GM18520 (cell line): Measurements from ENCODE around the gene LRRC8E.

Experiments used
- ATAC-seq: cut with Tn5 transposase; IDR thresholded peaks from one replicate; pipeline ENCODE4 v1.9.1; 2021; ENCODE audit not compliant: unreplicated experiment

The LRRC8E gene

GRCh38 chr19:7888145-7888825, at the start of gene LRRC8E:
TSS of gene LRRC8E (plus strand) at chr19:7888510. CDS start at chr19:7895604, 7,094 bp downstream.
- ATAC-seq, result no peak

DNA sequence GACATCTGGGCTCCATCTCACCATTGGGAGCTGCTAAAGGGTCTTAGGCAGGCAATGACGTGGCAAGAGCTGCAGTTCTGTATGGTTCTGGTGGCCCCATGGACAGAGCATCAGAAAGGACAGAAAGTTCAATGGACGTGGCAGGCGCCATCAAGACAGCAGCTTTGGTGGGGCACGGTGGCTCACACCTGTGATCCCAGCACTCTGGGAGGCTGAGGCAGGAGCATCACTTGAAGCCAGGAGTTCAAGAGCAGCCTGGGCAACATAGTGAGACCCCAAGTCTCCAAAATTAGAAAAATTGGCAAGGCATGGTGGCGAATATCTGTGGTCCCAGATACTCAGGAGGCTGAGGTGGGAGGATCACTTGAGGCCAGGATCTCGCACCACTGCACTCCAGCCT, 48.8 kb upstream of the LRRC8E start:
- no peak for ATAC-seq

DNA sequence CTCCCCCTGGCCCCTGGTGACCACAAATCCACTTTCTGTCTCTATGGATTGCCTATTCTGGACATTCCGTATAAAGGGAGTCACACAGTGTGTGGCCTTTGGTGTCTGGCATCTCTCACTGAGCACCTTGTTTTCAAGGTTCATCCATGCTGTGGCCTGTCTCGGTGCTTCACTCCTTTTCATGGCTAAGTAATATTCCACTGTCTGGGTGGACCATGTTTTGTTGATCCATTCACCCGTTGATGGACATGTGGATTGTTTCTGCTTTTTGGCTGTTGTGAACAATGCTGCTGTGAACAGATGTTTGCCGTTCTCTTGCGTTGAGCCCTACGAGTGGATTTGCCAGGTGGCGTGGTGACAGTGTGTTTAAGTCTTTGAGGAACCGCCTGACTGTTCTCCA, 47.7 kb upstream of the LRRC8E start:
- ATAC-seq, result no peak

DNA sequence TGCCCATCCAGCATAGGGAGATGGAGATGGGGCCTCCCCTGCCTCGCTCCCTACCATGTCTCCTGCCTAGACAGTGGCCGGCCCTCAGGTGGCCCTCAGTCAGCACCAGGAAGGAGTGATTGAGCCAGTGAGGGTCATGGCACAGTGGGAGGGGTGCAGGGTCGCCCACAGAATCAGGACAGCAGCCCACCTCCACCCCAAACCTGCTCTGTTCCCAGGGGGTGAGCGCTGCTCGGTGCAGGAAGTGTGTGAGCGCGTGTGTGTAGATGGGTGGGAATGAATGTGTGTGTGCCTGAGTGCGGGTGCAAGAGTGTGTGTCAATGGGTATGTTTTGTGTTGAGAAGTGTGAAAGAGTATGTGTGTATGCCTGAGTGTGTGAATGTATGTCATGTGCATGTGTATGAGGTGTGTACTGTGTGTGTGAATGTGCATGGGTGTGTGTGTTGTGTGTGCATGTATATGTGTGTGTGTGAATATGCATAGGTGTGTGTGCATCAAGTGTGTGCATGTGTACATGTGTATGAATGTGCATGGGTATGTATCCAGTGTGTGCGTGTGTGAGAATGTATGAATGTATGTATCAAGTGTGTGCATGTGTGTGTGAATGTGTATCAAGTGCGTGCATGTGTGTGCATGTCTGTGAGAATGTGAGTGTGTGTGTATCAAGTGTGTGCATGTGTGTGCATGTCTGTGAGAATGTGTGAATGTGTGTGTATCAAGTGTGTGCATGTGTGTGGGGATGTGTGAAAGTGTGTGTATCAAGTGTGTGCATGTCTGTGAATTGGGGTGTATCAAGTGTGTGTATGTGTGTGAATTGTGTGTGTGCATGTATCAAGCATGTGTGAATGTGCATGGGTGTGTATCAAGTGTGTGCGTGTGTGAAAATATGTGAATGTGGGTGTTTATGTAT, 46.3 kb upstream of the LRRC8E start:
- ATAC-seq, result no peak

DNA sequence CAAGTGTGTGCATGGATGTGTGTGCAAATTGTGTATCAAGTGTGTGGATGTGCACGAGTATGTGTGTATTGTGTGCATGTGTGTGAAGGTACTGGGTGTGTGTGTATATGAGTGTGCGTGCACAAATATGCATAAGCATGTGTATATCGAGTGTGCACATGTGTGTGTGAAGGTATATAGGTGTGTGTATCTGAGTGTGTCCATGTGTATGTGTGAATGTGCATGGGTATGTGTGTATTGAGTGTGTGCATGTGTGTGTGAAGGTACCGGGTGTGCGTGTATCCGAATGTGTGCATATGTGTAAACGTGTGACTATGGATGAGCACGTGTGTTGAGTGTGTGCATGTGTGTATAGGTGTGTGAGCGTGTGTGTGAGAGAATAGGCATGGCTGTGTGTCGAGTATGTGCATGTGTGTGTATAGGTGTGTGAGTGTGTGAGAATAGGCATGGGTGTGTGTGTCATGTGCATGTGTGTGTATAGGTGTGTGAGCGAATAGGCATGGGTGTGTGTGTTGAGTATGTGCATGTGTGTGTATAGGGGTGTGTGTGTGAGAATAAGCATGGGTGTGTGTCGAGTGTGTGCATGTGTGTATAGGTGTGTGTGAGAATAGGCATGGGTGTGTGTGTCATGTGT, 45.5 kb upstream of the LRRC8E start:
- no peak for ATAC-seq

DNA sequence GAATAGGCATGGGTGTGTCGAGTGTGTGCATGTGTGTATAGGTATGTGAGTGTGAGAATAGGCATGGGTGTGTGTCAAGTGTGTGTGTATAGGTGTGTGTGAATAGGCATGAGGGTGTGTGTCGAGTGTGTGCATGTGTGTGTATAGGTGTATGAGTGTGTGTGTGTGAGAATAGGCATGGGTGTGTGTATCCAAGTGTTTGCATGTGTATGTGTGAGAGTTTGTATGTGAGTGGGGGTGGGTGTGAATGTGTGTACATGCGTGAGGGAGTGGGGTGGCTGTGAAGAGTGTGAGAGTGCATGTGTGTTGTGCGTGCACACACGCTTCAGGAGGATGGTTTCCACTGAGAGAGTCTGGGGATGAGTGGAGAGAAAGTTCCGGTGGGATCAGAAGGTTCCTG, 44.8 kb upstream of the LRRC8E start:
- no peak for ATAC-seq

DNA sequence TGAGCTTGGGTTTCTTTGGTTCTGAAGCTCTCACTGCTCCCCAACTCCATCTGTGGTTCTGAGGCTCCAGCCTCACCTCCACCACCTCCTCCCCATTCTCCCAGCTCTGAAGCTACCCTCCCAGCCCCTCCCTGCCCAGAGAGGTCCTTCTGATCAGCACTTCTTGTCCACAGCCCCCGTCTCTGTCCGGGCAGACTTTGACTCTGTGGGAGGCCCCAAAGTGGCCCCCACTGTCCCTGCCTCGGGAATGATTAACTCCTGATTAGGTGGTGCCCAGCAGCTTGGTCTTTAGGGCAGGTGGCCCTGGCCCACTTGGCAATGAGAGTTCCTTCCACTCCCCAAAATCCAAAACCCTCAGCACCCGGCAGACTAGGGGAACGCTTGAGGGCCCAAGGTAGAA, 43.9 kb upstream of the LRRC8E start:
- ATAC-seq, result no peak

DNA sequence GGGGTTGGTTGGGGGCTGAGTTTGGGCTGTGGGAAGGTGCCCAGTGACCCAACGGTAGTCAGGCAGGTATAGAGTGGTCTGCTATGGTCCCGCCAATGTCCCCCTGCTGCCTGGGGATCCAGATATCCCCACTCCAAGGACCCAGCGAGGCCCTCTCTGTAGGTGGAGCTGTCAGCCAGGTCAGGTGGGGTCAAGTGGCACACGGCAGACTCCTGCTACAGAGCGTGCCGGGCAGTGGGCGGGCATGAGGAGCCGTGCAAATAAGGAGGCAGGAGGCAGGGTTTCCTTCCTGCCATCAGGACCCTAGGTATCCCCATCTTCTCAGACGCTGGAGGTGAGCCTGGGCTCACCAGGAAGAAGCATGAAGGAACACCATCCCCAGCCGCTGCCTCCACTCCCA, 43.4 kb upstream of the LRRC8E start:
- ATAC-seq, result no peak

DNA sequence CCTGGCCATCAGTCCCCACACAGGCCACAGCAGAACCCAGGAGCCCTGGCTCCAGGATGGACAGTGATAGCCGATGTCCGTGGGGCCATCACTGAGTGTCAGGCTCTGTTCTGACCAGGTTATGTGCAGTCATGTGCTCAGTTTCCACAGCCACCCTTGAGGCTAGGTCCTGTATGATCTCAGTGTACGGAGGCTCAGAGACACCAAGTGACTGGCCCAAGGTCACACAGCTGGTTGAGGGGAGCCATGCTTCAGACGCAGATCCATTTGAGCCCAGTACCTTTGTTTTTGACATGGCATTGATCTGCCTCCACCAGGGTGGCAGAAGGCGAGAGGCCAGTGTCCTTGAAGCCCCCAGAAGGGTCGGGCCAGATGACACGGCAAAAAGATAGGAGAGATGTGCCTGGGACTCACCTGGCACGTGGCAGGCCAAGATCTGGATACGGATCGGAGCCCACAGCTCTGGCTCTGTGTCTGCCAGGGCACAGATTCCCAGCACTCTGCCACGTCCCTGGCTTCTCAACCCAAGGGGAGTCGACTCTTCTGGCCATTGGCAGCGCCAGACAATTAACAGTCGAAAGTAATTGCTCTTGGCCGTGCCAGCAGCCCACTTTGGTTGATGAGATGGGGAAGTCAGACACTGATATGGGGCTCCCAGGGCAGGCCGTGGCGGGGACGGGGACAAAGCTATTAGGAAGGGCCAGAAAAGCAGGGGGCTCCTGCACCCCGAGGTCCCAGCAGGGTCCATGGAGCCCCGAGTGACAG, 42.7 kb upstream of the LRRC8E start:
- ATAC-seq, result no peak

GRCh38 chr19:7846155-7846646, 42.1 kb upstream of the LRRC8E start:
- ATAC-seq, result no peak

- no peak for ATAC-seq
These were observed 40.6 kb upstream of the LRRC8E start for GRCh38 chr19:7847664-7848063.

DNA sequence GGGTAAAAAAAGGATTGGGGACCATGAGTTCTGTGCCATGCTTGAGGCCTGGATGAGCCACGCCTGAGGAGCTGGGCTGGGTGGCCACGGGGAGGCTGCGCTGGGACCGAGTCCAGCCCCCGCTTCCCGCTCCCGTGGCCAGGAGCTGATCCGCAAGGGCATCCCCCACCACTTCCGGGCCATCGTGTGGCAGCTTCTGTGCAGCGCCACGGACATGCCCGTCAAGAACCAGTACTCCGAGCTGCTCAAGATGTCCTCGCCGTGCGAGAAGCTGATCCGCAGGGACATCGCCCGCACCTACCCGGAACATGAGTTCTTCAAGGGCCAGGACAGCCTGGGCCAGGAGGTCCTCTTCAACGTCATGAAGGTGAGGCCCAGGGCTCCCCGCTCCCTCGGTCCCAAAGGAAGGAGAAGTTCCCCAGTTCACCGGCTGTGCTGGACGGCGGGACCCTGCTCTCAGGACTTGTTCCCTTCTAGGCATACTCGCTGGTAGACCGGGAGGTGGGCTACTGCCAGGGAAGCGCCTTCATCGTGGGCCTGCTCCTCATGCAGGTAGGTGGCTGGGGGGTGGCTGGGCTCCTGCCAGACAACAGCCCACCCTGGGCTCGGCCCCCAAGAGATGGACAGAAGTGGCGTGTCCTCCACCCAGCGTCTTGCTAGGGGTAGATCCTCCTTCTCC, 39.4 kb upstream of the LRRC8E start:
- no peak for ATAC-seq

DNA sequence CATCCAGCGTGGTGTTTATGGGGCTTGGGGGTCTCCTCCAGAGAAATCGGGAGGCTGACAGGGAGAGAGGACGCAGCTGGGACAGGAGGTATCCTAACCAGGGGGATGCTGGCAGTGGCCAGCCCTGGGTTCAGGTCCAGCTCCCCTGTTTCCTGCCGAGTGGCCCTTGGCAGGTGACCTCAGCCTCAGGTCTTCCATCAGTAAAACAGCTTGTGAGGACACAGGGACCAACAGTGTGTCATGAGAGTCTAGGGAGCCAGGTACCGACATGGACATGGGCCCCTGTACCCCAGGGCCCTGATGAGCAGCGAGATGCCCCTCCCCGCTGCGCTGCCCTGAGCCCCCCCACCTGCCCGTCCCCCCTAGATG, 38.7 kb upstream of the LRRC8E start:
- no peak for ATAC-seq

GRCh38 chr19:7850000-7850813, 38.1 kb upstream of the LRRC8E start:
- no peak for ATAC-seq

- ATAC-seq, result no peak
These were observed 37.2 kb upstream of the LRRC8E start for GRCh38 chr19:7850945-7851622.

DNA sequence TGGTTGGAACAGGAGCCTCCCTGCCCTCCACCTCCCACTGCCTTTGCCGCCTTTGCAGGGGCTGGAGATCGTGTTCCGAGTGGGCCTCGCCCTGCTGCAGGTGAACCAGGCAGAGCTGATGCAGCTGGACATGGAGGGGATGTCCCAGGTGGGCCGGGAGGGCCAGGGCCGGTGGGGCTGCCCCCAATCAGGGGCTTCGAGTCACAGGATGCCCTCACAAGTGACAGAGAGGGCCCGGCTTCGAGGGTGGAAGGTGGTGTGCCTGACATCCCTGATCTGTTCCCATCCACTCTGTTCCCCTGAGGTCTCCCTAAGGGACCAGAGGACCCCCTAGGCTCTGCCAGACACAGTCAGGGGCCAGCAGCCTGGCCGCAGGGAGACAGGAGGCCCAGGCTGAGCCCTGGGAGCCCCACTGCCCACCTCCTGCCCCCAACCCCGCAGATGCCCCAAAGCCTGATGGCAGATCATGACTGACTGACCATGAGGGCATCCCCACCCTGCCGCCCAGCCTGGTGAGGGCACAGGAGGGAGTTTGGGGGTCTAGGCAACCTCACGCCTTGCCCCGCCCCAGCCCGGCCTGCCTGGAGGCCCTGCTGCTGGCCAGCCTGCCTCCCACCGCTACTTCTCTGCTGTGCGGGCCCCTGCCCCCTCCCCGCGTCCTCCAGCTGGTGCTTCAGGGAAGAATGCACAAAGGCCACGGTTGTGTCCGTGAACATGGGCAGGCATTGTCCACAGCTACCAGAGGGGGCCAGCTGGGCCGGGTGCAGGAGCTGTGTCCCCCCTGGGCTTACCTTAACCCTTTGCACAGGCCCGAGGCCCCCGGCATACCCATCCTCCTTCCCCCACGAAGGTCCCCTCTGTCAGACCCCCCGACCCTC, 36.4 kb upstream of the LRRC8E start:
- no peak for ATAC-seq

DNA sequence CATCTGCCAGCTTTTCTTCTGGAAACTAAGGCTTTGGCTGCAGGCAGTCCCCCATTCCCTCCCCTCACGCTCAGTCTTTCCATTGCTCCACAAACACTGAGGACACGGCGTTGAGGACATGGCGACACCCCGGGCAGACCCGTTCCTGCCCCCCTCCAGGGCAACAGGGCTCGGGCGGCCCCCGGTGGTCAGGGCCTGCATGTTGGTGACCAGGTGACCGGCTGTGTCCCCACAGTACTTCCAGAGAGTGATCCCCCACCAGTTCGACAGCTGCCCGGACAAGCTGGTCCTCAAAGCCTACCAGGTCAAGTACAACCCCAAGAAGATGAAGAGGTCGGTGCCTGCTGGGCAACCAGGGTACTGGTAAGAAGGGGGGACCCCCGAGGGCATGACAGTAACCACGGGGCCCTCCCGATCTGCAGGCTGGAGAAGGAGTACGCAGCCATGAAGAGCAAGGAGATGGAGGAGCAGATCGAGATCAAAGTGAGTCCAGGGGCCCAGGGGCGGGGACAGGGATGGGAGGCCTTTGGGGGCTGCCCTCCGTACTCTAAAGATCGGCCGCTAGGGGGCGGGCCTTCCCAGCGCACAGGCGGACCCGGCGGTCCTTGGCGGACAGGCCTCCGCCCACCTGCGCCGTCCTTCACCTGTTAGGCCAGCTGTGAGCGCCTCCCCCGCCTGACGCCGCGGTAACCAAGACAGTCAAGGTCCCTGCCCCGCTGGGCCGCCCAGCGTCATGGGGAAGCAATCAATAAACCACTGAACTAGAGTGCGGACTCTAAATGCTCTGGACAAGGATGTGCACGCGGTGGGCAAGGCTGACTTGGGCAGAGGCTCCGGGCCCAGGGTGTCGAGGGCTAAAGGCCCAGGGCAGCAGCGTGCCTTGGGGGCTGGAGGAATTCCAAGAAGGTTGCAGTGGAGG, 35.2 kb upstream of the LRRC8E start:
- no peak for ATAC-seq
